VCaP (cell line): Measurements from ENCODE around the gene ZNF221.

Experiments used
- H3K27ac ChIP-seq: fragments of 450-650 bp; 2 replicates; pipeline ENCODE4 v1.5.1; 2017
- TF ChIP-seq, protein P1 (sequence below): fragments of 450-650 bp; conservative IDR thresholded peaks from 2 replicates; pipeline ENCODE4 v1.5.1; 2017; ENCODE audit warnings: mild to moderate bottlenecking, moderate library complexity

ZNF221 gene

DNA sequence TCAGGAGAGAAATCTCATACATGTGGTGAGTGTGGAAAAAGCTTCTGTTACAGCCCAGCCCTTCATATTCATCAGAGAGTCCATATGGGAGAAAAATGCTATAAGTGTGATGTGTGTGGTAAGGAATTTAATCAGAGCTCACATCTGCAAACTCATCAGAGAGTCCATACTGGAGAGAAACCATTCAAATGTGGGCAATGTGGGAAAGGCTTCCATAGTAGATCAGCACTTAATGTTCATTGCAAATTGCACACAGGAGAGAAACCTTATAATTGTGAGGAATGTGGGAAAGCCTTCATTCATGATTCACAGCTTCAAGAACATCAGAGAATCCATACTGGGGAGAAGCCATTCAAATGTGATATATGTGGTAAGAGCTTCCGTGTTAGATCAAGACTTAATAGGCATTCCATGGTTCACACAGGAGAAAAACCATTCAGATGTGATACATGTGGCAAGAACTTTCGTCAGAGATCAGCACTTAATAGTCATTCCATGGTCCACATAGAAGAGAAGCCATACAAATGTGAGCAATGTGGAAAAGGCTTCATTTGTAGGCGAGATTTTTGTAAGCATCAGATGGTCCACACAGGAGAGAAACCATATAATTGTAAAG is 15.2 kb downstream of the ZNF221 start:
- TF ChIP-seq, protein P1, sequence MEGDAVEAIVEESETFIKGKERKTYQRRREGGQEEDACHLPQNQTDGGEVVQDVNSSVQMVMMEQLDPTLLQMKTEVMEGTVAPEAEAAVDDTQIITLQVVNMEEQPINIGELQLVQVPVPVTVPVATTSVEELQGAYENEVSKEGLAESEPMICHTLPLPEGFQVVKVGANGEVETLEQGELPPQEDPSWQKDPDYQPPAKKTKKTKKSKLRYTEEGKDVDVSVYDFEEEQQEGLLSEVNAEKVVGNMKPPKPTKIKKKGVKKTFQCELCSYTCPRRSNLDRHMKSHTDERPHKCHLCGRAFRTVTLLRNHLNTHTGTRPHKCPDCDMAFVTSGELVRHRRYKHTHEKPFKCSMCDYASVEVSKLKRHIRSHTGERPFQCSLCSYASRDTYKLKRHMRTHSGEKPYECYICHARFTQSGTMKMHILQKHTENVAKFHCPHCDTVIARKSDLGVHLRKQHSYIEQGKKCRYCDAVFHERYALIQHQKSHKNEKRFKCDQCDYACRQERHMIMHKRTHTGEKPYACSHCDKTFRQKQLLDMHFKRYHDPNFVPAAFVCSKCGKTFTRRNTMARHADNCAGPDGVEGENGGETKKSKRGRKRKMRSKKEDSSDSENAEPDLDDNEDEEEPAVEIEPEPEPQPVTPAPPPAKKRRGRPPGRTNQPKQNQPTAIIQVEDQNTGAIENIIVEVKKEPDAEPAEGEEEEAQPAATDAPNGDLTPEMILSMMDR: no peak
- no peak overlapping the region for H3K27ac ChIP-seq

DNA sequence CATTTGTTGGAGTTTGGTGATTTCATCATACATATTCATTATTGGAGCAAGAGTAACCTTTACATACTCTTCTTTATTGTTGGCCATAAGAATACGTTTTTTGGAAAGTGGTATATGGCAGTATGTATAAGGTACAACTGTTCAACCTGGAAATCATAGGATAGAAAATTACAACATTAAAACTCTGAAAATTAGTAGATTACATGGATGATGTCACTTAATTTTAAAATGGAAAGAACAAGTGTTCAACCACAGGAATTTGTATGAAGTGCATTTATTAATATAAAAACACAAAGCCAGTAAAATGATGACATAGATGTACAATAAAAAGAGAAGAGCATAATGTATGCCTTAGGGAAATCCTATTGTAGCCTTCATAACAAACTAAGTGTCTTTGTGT is 25.7 kb downstream of the ZNF221 start:
- H3K27ac ChIP-seq: no peak overlapping the region
- TF ChIP-seq, protein P1: no peak

DNA sequence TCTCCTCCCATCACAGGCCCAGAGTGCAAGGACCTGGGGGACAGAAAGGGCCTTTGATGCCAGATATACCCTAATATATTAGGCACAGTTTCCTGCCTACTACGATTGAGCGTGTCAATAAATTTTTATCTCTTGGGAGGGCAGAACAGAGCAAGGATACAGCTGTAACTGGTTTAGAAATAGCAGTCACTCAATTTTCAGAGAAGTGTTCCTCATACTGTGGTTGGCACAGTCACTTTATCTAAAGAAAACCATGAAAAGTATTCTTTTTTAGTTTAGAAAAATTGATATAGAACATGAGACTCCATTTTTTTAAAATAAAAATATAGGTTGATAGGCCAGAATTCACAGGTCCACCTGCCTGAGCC is 32.5 kb downstream of the ZNF221 start:
- TF ChIP-seq, protein P1: no peak
- H3K27ac ChIP-seq: peak overlapping the region; percentile 60; the same call in 1 of the 2 replicates

DNA sequence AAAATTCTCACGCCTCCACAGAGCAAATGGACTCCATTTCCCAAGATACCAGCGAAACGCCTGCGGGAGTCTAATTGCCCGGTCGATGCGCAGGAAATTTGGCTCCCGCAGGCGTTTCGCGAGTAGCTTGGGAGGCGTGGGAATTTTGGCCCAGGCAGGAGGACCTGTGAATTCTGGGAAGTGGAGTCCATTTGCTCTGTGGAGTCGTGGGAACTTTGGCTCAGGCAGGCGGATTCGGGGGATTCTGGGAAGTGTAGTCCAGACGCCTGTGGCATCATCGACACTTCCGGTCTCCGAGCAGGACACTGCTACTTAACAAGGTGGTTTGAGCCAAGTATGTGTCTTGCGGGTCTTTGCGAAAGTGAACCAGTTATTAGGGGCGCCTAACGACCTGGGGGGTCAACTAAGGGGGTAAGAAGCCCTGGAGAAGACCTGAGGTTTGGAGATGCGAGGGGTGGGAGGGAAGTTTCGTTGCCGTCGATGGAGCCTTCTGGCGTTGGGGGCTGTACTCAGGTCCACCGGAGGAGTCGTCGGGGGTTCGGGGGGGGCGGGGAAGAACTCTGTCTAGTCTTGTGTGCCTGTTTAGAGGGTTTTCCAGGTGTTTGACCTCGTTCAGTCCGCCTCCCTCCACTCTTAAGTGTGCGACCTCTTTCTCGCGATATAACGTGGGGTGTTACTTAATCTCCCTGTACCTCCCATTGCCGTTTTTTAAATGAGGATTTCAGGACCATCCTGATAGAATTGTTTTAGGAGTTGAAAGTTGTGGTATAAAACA is 33.1 kb downstream of the ZNF221 start, which contains the start of gene ZNF155:
Gene ZNF155, plus strand, starts transcription at position 277 of the 775 bp plus-strand sequence. CDS start 4,356 bp downstream, outside the sequence.
- TF ChIP-seq, protein P1: no peak

DNA sequence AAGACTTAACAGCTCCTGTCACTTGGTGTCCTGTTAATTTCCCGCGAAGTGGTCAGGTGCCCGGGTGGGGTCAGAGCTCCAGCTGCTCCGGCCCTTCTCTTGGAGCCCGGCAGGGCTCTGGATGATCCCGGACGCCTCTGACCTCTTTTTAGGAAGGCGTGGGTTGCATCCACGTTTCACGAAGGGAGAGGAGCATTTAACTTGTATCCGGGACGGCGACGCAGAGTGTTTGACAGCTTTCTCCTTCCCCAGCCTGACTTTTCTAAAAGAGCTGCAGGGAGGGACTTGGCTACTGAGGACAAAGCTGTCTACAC is 33.6 kb downstream of the ZNF221 start:
- TF ChIP-seq, protein P1: no peak
- H3K27ac ChIP-seq: peak overlapping the region; percentile 60

More for the DNA sequence above, 33.1 kb downstream of the ZNF221 start, which contains the start of gene ZNF155:
- H3K27ac ChIP-seq: peak within 1 kb of the TSS; percentile 60

DNA sequence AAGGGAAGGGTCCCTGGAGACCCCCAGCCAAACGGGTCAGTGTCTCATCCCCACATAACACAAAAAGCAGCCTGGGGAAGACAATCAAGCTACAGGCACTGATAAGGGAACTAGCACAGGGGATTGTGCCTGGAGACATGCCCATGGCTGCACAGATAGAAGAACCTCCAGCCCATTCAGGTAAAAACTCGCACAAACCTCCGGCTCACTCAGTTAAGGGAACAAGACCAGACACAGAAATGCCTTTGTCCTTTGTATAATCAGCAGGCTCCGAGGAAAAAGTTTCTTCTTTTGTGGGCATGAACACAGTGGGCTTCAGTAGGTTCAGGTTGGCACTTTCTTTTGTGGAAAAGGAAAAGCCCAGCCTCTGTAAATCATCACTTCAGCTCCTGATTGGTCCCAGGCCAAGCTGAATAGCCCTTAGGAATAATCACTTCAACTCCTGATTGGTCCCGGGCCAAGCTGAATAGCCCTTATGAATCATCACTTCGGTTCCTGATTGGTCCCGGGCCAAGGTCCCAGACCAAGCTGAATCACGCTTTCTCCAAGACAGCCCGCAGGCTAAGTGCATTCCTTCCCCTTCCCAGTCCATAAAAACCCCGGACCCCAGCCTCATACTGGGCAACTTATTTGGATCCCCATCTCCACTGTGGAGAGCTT is 46.7 kb downstream of the ZNF221 start:
- no peak overlapping the region for H3K27ac ChIP-seq
- TF ChIP-seq, protein P1: no peak

DNA sequence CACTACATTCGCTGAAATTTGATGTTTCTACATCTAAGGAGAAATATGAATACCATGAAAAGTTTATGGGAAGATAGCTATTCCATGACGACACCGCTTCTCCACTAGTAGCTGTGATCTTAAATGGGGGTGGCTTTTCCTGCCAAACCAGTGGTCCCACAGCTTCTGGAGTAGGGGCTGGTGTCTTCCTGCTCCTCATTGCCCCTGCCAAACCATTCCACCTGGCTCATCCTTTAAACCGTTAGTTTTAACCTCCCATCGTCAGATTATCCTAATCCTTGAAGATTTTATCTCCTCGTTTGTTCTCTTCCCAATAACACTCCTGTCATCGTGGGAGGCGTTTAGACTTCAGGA is 51.2 kb downstream of the ZNF221 start:
- H3K27ac ChIP-seq: peak overlapping the region; percentile 67
- TF ChIP-seq, protein P1: no peak
